GM19324 (cell line): ENCODE measurements around the gene TSPAN2.
"Not testable (repeated sequence)": the region's sequence is repeated elsewhere in the genome, so short reads cannot be mapped to it uniquely, and the experiment has no call there.

ENCODE experiments used
- ATAC-seq: cut with Tn5 transposase; IDR thresholded peaks from one replicate; pipeline ENCODE4 v1.9.1; 2021; ENCODE audit warnings: mild to moderate bottlenecking, moderate library complexity; ENCODE audit not compliant: unreplicated experiment, low FRiP score

Gene TSPAN2

GRCh38 chr1:115052454-115053083 is 36.7 kb downstream of the TSPAN2 start:
- ATAC-seq, result peak; percentile 83

GRCh38 chr1:115051850-115052249 is 37.5 kb downstream of the TSPAN2 start:
- ATAC-seq, result no peak

- ATAC-seq, result no peak
These were observed 42.6 kb downstream of the TSPAN2 start for GRCh38 chr1:115046751-115047150.

GRCh38 chr1:115041654-115042053 is 47.6 kb downstream of the TSPAN2 start:
- ATAC-seq, result no peak

- ATAC-seq, result no peak
These were observed 48.8 kb downstream of the TSPAN2 start for GRCh38 chr1:115040501-115040900.

GRCh38 chr1:115036814-115037507 is 52.3 kb downstream of the TSPAN2 start:
- no peak for ATAC-seq

GRCh38 chr1:115035652-115036051 is 53.7 kb downstream of the TSPAN2 start:
- ATAC-seq, result no peak

GRCh38 chr1:115031595-115031994 is 57.7 kb downstream of the TSPAN2 start:
- ATAC-seq, result no peak

- no peak for ATAC-seq
These were observed 59.8 kb downstream of the TSPAN2 start, which contains the start of gene TSHB for GRCh38 chr1:115029526-115029925. TSHB (plus strand) TSS chr1:115029826; CDS start chr1:115033363, 3,537 bp downstream.

GRCh38 chr1:115023593-115023992 is 65.7 kb downstream of the TSPAN2 start:
- ATAC-seq, result no peak

- ATAC-seq, result no peak
These were observed 68.2 kb downstream of the TSPAN2 start for GRCh38 chr1:115021145-115021544.

GRCh38 chr1:115019549-115019948 is 69.8 kb downstream of the TSPAN2 start:
- ATAC-seq, result not testable (repeated sequence)

- ATAC-seq, result no peak
These were observed 75.5 kb downstream of the TSPAN2 start for GRCh38 chr1:115013792-115014191.

GRCh38 chr1:115012434-115012833 is 76.9 kb downstream of the TSPAN2 start:
- ATAC-seq, result no peak

- ATAC-seq, result no peak
These were observed 77.3 kb downstream of the TSPAN2 start for GRCh38 chr1:115012006-115012405.

- no peak for ATAC-seq
These were observed 83.1 kb downstream of the TSPAN2 start for GRCh38 chr1:115006191-115006590.
